ENCODE data around the gene AUTS2.

Gene AUTS2

GRCh38 chr7:70028620-70029019 is 430.3 kb downstream of the AUTS2 start:
- Histone ChIP-seq H3K27ac (ENCODE audit: low read length) (no peak overlapping the region), H3K27me3 (ENCODE audit: low read depth, low read length) (no peaks in the 10 kb centered on the region), H3K36me3 (ENCODE audit: control insufficient read depth in 1 of 2, insufficient read depth in 2 of 2, low read length in 2 of 2) (no peaks in the 10 kb centered on the region), H3K4me3 (ENCODE audit: low read depth in 1 of 2, low read length in 2 of 2) (no peak overlapping the region), H3K9me3 (ENCODE audit: control insufficient read depth in 1 of 2, low read length in 2 of 2) (no peaks in the 10 kb centered on the region), H3K4me1 (ENCODE audit: control insufficient read depth in 1 of 2, insufficient read depth in 2 of 2, low read length in 2 of 2) (peaks cover 0 to 8% of the 10 kb centered on the region in 2 donors)

GRCh38 chr7:70029993-70030392 is 431.7 kb downstream of the AUTS2 start:
- H3K27me3 ChIP-seq (ENCODE audit: low read depth, low read length): no peaks in the 10 kb centered on the region
- no peak overlapping the region for H3K27ac ChIP-seq (ENCODE audit: low read length)
- no peaks in the 10 kb centered on the region for H3K36me3 ChIP-seq (ENCODE audit: control insufficient read depth in 1 of 2, insufficient read depth in 2 of 2, low read length in 2 of 2)
- H3K4me1 ChIP-seq (ENCODE audit: control insufficient read depth in 1 of 2, insufficient read depth in 2 of 2, low read length in 2 of 2): peaks cover 0 to 8% of the 10 kb centered on the region in 2 donors
- H3K9me3 ChIP-seq (ENCODE audit: control insufficient read depth in 1 of 2, low read length in 2 of 2): no peaks in the 10 kb centered on the region
- H3K4me3 ChIP-seq (ENCODE audit: low read depth in 1 of 2, low read length in 2 of 2): no peak overlapping the region

GRCh38 chr7:70030745-70031144 is 432.5 kb downstream of the AUTS2 start:
- Histone ChIP-seq H3K36me3 (ENCODE audit: control insufficient read depth in 1 of 2, insufficient read depth in 2 of 2, low read length in 2 of 2) (no peaks in the 10 kb centered on the region), H3K27me3 (ENCODE audit: low read depth, low read length) (no peaks in the 10 kb centered on the region), H3K4me1 (ENCODE audit: control insufficient read depth in 1 of 2, insufficient read depth in 2 of 2, low read length in 2 of 2) (peaks cover 0 to 7% of the 10 kb centered on the region in 2 donors), H3K4me3 (ENCODE audit: low read depth in 1 of 2, low read length in 2 of 2) (no peak overlapping the region), H3K9me3 (ENCODE audit: control insufficient read depth in 1 of 2, low read length in 2 of 2) (no peaks in the 10 kb centered on the region), H3K27ac (ENCODE audit: low read length) (no peak overlapping the region)

- peaks cover 0 to 2% of the 10 kb centered on the region in 2 donors for H3K4me1 ChIP-seq (ENCODE audit: control insufficient read depth in 1 of 2, insufficient read depth in 2 of 2, low read length in 2 of 2)
- no peaks in the 10 kb centered on the region for H3K27me3 ChIP-seq (ENCODE audit: low read depth, low read length)
- no peak overlapping the region for H3K27ac ChIP-seq (ENCODE audit: low read length)
- H3K36me3 ChIP-seq (ENCODE audit: control insufficient read depth in 1 of 2, insufficient read depth in 2 of 2, low read length in 2 of 2): no peaks in the 10 kb centered on the region
- H3K4me3 ChIP-seq (ENCODE audit: low read depth in 1 of 2, low read length in 2 of 2): no peak overlapping the region
- H3K9me3 ChIP-seq (ENCODE audit: control insufficient read depth in 1 of 2, low read length in 2 of 2): no peaks in the 10 kb centered on the region
Observed at GRCh38 chr7:70031245-70031644, 433.0 kb downstream of the AUTS2 start.

GRCh38 chr7:70032649-70033048 is 434.4 kb downstream of the AUTS2 start:
- Histone ChIP-seq H3K27ac (ENCODE audit: low read length) (no peak overlapping the region), H3K27me3 (ENCODE audit: low read depth, low read length) (no peaks in the 10 kb centered on the region), H3K36me3 (ENCODE audit: control insufficient read depth in 1 of 2, insufficient read depth in 2 of 2, low read length in 2 of 2) (no peaks in the 10 kb centered on the region), H3K9me3 (ENCODE audit: control insufficient read depth in 1 of 2, low read length in 2 of 2) (no peaks in the 10 kb centered on the region), H3K4me3 (ENCODE audit: low read depth in 1 of 2, low read length in 2 of 2) (no peak overlapping the region), H3K4me1 (ENCODE audit: control insufficient read depth in 1 of 2, insufficient read depth in 2 of 2, low read length in 2 of 2) (no peaks in the 10 kb centered on the region)

GRCh38 chr7:70033226-70033625 is 435.0 kb downstream of the AUTS2 start:
- Histone ChIP-seq H3K27ac (ENCODE audit: low read length) (no peak overlapping the region), H3K36me3 (ENCODE audit: control insufficient read depth in 1 of 2, insufficient read depth in 2 of 2, low read length in 2 of 2) (no peaks in the 10 kb centered on the region), H3K9me3 (ENCODE audit: control insufficient read depth in 1 of 2, low read length in 2 of 2) (no peaks in the 10 kb centered on the region), H3K4me1 (ENCODE audit: control insufficient read depth in 1 of 2, insufficient read depth in 2 of 2, low read length in 2 of 2) (no peaks in the 10 kb centered on the region), H3K4me3 (ENCODE audit: low read depth in 1 of 2, low read length in 2 of 2) (no peak overlapping the region), H3K27me3 (ENCODE audit: low read depth, low read length) (no peaks in the 10 kb centered on the region)

- no peaks in the 10 kb centered on the region for H3K9me3 ChIP-seq (ENCODE audit: control insufficient read depth in 1 of 2, low read length in 2 of 2)
- no peaks in the 10 kb centered on the region for H3K27me3 ChIP-seq (ENCODE audit: low read depth, low read length)
Observed at GRCh38 chr7:70034999-70035398, 436.7 kb downstream of the AUTS2 start.

GRCh38 chr7:70035519-70035918 is 437.2 kb downstream of the AUTS2 start:
- H3K27ac ChIP-seq (ENCODE audit: low read length): no peak overlapping the region
- H3K36me3 ChIP-seq (ENCODE audit: control insufficient read depth in 1 of 2, insufficient read depth in 2 of 2, low read length in 2 of 2): no peaks in the 10 kb centered on the region
- no peak overlapping the region for H3K4me3 ChIP-seq (ENCODE audit: low read depth in 1 of 2, low read length in 2 of 2)
- no peaks in the 10 kb centered on the region for H3K4me1 ChIP-seq (ENCODE audit: control insufficient read depth in 1 of 2, insufficient read depth in 2 of 2, low read length in 2 of 2)
- no peaks in the 10 kb centered on the region for H3K27me3 ChIP-seq (ENCODE audit: low read depth, low read length)
- H3K9me3 ChIP-seq (ENCODE audit: control insufficient read depth in 1 of 2, low read length in 2 of 2): no peaks in the 10 kb centered on the region

More at GRCh38 chr7:70034999-70035398, 436.7 kb downstream of the AUTS2 start:
- no peaks in the 10 kb centered on the region for H3K4me1 ChIP-seq (ENCODE audit: control insufficient read depth in 1 of 2, insufficient read depth in 2 of 2, low read length in 2 of 2)
- no peaks in the 10 kb centered on the region for H3K36me3 ChIP-seq (ENCODE audit: control insufficient read depth in 1 of 2, insufficient read depth in 2 of 2, low read length in 2 of 2)
- H3K4me3 ChIP-seq (ENCODE audit: low read depth in 1 of 2, low read length in 2 of 2): no peak overlapping the region
- H3K27ac ChIP-seq (ENCODE audit: low read length): no peak overlapping the region

GRCh38 chr7:70035955-70036354 is 437.7 kb downstream of the AUTS2 start:
- Histone ChIP-seq H3K9me3 (ENCODE audit: control insufficient read depth in 1 of 2, low read length in 2 of 2) (no peaks in the 10 kb centered on the region), H3K27ac (ENCODE audit: low read length) (no peak overlapping the region), H3K36me3 (ENCODE audit: control insufficient read depth in 1 of 2, insufficient read depth in 2 of 2, low read length in 2 of 2) (no peaks in the 10 kb centered on the region), H3K4me1 (ENCODE audit: control insufficient read depth in 1 of 2, insufficient read depth in 2 of 2, low read length in 2 of 2) (no peaks in the 10 kb centered on the region), H3K27me3 (ENCODE audit: low read depth, low read length) (no peaks in the 10 kb centered on the region), H3K4me3 (ENCODE audit: low read depth in 1 of 2, low read length in 2 of 2) (no peak overlapping the region)

GRCh38 chr7:70036695-70037094 is 438.4 kb downstream of the AUTS2 start:
- Histone ChIP-seq H3K27ac (ENCODE audit: low read length) (no peak overlapping the region), H3K36me3 (ENCODE audit: control insufficient read depth in 1 of 2, insufficient read depth in 2 of 2, low read length in 2 of 2) (no peaks in the 10 kb centered on the region), H3K4me3 (ENCODE audit: low read depth in 1 of 2, low read length in 2 of 2) (no peak overlapping the region), H3K4me1 (ENCODE audit: control insufficient read depth in 1 of 2, insufficient read depth in 2 of 2, low read length in 2 of 2) (no peaks in the 10 kb centered on the region), H3K27me3 (ENCODE audit: low read depth, low read length) (no peaks in the 10 kb centered on the region), H3K9me3 (ENCODE audit: control insufficient read depth in 1 of 2, low read length in 2 of 2) (no peaks in the 10 kb centered on the region)

GRCh38 chr7:70037171-70037933 is 439.1 kb downstream of the AUTS2 start:
- Histone ChIP-seq H3K36me3 (ENCODE audit: control insufficient read depth in 1 of 2, insufficient read depth in 2 of 2, low read length in 2 of 2) (no peaks in the 10 kb centered on the region), H3K9me3 (ENCODE audit: control insufficient read depth in 1 of 2, low read length in 2 of 2) (no peaks in the 10 kb centered on the region), H3K4me1 (ENCODE audit: control insufficient read depth in 1 of 2, insufficient read depth in 2 of 2, low read length in 2 of 2) (peaks cover 0 to under 1% of the 10 kb centered on the region in 2 donors), H3K27me3 (ENCODE audit: low read depth, low read length) (no peaks in the 10 kb centered on the region), H3K27ac (ENCODE audit: low read length) (no peak overlapping the region), H3K4me3 (ENCODE audit: low read depth in 1 of 2, low read length in 2 of 2) (no peak overlapping the region)

- no peaks in the 10 kb centered on the region for H3K27me3 ChIP-seq (ENCODE audit: low read depth, low read length)
- no peaks in the 10 kb centered on the region for H3K9me3 ChIP-seq (ENCODE audit: control insufficient read depth in 1 of 2, low read length in 2 of 2)
- H3K4me3 ChIP-seq (ENCODE audit: low read depth in 1 of 2, low read length in 2 of 2): no peak overlapping the region
- H3K27ac ChIP-seq (ENCODE audit: low read length): no peak overlapping the region
- H3K36me3 ChIP-seq (ENCODE audit: control insufficient read depth in 1 of 2, insufficient read depth in 2 of 2, low read length in 2 of 2): no peaks in the 10 kb centered on the region
- H3K4me1 ChIP-seq (ENCODE audit: control insufficient read depth in 1 of 2, insufficient read depth in 2 of 2, low read length in 2 of 2): peaks cover 0 to 17% of the 10 kb centered on the region in 2 donors
Observed at GRCh38 chr7:70040051-70040450, 441.8 kb downstream of the AUTS2 start.

All from muscle layer of duodenum (tissue), 2 donors.